ENCODE data around the gene PANK2.

DNA sequence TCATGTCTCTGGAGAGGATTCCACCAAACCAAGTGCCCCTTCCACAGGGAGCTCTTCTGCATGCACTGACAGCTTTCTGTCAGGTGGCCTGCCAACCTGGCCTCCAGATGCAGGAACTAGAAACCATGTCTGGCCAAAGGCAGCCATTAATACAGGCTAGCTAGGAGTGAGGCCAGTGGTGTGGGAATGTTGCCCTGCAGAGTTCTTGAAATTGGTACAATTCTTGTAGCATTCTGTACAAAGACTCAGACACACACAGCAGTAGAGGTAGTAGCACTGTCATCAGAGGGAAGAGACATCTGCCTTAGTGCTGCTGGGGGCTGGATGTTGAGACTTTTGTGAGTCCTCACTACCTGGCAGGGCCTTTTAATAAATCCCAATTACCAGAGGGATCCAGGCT, 77.4 kb downstream of the PANK2 start:
- TF ChIP-seq, protein P1, sequence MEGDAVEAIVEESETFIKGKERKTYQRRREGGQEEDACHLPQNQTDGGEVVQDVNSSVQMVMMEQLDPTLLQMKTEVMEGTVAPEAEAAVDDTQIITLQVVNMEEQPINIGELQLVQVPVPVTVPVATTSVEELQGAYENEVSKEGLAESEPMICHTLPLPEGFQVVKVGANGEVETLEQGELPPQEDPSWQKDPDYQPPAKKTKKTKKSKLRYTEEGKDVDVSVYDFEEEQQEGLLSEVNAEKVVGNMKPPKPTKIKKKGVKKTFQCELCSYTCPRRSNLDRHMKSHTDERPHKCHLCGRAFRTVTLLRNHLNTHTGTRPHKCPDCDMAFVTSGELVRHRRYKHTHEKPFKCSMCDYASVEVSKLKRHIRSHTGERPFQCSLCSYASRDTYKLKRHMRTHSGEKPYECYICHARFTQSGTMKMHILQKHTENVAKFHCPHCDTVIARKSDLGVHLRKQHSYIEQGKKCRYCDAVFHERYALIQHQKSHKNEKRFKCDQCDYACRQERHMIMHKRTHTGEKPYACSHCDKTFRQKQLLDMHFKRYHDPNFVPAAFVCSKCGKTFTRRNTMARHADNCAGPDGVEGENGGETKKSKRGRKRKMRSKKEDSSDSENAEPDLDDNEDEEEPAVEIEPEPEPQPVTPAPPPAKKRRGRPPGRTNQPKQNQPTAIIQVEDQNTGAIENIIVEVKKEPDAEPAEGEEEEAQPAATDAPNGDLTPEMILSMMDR (IDR thresholded peaks at IDR 0.05), result no peak
- no peak for TF ChIP-seq POLR2A (IDR thresholded peaks at IDR 0.05)

Data from upper lobe of left lung (tissue), 4 donors.